GM10248 (cell line): ENCODE results near the gene SHISA8.

Experiments
- CTCF ChIA-PET: fragments of 300-600 bp; sonication (Branson Sonifier 250); formaldehyde crosslinking; extraction: SDS; loops from one replicate; lab custom pipeline; 2021; ENCODE audit warnings: antibody characterized with exemption; lab: Yijun Ruan, JAX
- POLR2A ChIA-PET: fragments of 350-650 bp; sonication (Branson Sonifier 250); formaldehyde crosslinking; extraction: SDS; loops from one replicate; lab custom pipeline; 2020; ENCODE audit warnings: antibody characterized with exemption; lab: Yijun Ruan, JAX
- DNase-seq: peaks from one replicate; pipeline ENCODE4 v3.0.0; 2012; ENCODE audit errors: extremely low spot score
- CTCF ChIP-seq: IDR thresholded peaks from 2 replicates; pipeline ENCODE4 v1.5.1; 2012; ENCODE audit warnings: mild to moderate bottlenecking, low read depth; ENCODE audit errors: extremely low read depth, missing control alignments, control extremely low read depth

Gene SHISA8

GRCh38 chr22:41892721-41893120 is 22.2 kb downstream of the SHISA8 start:
- POLR2A ChIA-PET = no interaction called here
- CTCF ChIA-PET = interaction anchor here (1.7 to 1.9 kb wide), 2 partner anchors 11 to 16 kb away, joined by 4 to 6 read pairs; no protein-coding TSS in a partner anchor

GRCh38 chr22:41891407-41891806 is 23.5 kb downstream of the SHISA8 start:
- TF ChIP-seq CTCF = no peak
- CTCF ChIA-PET = interaction anchor here (1.9 to 3.0 kb wide), 2 partner anchors 17 to 28 kb away, joined by 4 to 10 read pairs; no protein-coding TSS in a partner anchor
- POLR2A ChIA-PET = no interaction called here
- no peak for DNase-seq

More at GRCh38 chr22:41892721-41893120, 22.2 kb downstream of the SHISA8 start:
- no peak for TF ChIP-seq CTCF
- no peak for DNase-seq

- CTCF ChIA-PET = interaction anchor here (1.6 to 3.0 kb wide), 3 partner anchors 8 to 52 kb away, joined by 4 to 10 read pairs (median 6); no protein-coding TSS in a partner anchor
- no peak for DNase-seq
- POLR2A ChIA-PET = interaction anchor here (0.7 kb wide), 1 partner anchor 89 kb away, joined by 3 read pairs; no protein-coding TSS in a partner anchor
- no peak for TF ChIP-seq CTCF
Measured at GRCh38 chr22:41888627-41889200, 26.2 kb downstream of the SHISA8 start.

- ChIA-PET POLR2A (interaction anchor here (0.5 kb wide), 1 partner anchor 902 kb away, joined by 4 read pairs; no protein-coding TSS in a partner anchor), CTCF (interaction anchor here (0.8 to 1.6 kb wide), 3 partner anchors 17 to 189 kb away, joined by 3 to 6 read pairs (median 4); no protein-coding TSS in a partner anchor)
- DNase-seq = no peak
- no peak for TF ChIP-seq CTCF
Measured at GRCh38 chr22:41885516-41885915, 29.4 kb downstream of the SHISA8 start.

GRCh38 chr22:41885116-41885515 is 29.8 kb downstream of the SHISA8 start:
- ChIA-PET CTCF (interaction anchor here (0.6 to 1.6 kb wide), 4 partner anchors 17 to 188 kb away, joined by 3 to 6 read pairs (median 4); no protein-coding TSS in a partner anchor), POLR2A (no interaction called here)
- DNase-seq = no peak
- TF ChIP-seq CTCF = no peak

- CTCF ChIA-PET = interaction anchor here (1.1 kb wide), 1 partner anchor 13 kb away, joined by 3 read pairs; no protein-coding TSS in a partner anchor
- no peak for DNase-seq
- POLR2A ChIA-PET = interaction anchor here (0.6 to 0.7 kb wide), 2 partner anchors 12 to 55 kb away, joined by 3 to 7 read pairs; no protein-coding TSS in a partner anchor
- no peak for TF ChIP-seq CTCF
Measured at GRCh38 chr22:41883400-41883799, 31.5 kb downstream of the SHISA8 start.
